Posterior cingulate gyrus (tissue), 11 donors: ENCODE results near the gene FRK.
"Not testable (repeated sequence)": the region's sequence is repeated elsewhere in the genome, so short reads cannot be mapped to it uniquely, and the experiment has no call there.

Experiments
- DNase-seq, 10 donors: peaks; one replicate each; pipeline versions ENCODE4 v3.0.0 to v3.0.0-alpha.2; 2020 to 2021; ENCODE audit warnings: mixed read lengths in 3 of 10
- intact Hi-C: fragments of 100-400 bp; cut with DNase I; formaldehyde crosslinking; loops from one replicate; pipeline ENCODE4 v1.15.1; 2023

The FRK gene

GRCh38 chr6:115969207-115969929 lies 91.3 kb downstream of the FRK start:
- intact Hi-C loops, result no loop called here
- peak in 7 of 10 donors; percentile 12 to 85 (median 42) for DNase-seq

DNA sequence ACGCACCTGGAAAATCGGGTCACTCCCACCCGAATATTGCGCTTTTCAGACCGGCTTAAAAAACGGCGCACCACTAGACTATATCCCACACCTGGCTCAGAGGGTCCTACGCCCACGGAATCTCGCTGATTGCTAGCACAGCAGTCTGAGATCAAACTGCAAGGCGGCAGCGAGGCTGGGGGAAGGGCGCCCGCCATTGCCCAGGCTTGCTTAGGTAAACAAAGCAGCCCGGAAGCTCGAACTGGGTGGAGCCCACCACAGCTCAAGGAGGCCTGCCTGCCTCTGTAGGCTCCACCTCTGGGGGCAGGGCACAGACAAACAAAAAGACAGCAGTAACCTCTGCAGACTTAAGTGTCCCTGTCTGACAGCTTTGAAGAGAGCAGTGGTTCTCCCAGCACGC lies 100.4 kb downstream of the FRK start:
- intact Hi-C loops, DNase-seq: not testable (repeated sequence)

DNA sequence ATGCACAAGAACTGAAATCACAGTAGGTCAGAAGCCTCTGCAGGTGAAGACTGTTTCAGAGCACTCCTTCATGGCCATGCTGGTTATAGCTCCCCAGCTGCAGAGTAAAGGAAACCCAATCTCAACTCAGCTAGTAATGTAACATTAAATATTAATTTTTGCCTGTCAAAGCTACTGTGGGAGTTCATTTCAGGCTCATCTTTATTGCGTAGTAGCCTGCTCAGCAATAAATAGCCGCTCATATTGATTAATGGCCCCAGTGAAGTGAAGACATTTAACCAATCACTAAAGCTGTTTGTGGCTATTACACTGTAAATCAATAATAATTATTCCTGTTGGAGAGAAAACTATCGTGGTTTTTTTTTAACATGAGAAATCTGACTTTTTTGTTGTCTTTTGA lies 101.7 kb downstream of the FRK start:
- intact Hi-C loops, result no loop called here

DNA sequence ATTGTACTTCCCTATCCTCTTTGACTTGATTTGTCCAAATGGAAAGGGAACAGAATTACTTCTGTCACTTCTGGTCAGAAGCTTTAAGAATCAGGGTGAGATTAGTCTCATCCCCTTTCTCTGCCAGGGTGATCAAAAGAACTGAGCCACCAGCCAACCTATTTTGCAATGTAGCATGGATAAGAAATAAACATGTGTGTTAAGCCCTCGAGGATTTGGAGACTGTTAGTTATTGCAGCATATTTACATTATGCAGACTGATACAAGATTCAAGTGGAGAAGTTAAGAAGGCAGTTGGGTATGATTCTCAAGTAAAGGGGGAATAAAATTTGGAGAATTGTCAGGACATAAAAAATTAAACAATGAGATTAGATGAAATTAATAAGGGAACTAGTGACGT lies 106.0 kb downstream of the FRK start:
- intact Hi-C loops, result no loop called here
- DNase-seq, result no peak

More for the DNA sequence above, 101.7 kb downstream of the FRK start:
- DNase-seq, result no peak

DNA sequence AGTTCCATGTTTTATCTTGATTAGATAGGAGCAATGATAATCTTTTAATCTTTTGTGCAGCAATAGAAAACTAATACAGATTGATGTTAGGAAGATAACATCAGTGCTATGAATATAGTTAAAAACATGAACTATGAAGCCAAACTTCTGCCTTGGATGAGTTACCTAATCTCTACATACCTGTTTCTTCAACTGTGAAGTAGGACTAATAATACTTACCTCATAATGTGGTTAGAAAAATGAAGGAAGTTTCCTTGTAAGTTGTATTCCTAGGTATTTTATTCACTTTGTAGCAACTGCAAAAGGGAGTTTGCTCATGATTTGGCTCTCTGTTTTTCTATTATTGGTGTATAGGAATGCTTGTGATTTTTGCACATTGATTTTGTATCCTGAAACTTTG lies 111.9 kb downstream of the FRK start:
- no peak for DNase-seq
- intact Hi-C loops, result no loop called here

GRCh38 chr6:115947966-115948541 lies 112.6 kb downstream of the FRK start:
- intact Hi-C loops, result no loop called here
- no peak for DNase-seq

DNA sequence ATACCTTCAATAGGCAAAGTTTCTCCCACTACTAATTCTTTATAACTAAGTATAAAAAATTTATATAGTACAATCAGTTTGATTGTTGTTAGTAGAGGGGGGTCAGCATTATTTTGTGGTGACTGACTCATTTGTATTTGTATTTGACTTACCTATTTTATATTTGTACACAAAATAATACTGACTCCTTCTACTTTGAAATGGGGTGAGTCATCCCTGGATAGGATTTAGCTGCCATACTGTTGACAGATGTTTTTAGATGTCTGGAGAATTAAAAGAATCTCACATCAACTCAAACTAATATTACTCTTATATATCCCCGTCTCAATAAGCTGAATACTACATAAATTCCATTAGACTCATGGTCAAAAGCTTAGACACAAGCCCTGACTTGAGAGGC lies 114.9 kb downstream of the FRK start:
- DNase-seq, result no peak
- intact Hi-C loops, result no loop called here

DNA sequence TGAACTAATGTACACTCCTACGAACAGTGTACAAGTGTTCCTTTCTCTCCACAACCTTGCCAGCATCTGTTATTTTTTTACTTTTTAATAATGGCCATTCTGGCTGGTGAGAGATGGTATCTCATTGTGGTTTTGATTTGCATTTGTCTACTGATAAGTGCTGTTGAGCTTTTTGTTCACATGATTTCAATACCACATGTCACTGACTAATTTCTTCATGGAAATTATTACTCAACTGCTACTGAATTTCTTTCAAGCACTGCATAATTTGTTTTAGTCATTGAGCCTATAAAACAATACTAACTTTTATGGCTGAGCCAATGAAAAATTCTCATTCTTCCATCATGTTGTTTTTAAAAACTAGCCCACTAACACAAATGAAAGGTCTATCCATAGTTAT lies 115.4 kb downstream of the FRK start:
- intact Hi-C loops, result no loop called here
- DNase-seq, result no peak

GRCh38 chr6:115944829-115945228 lies 115.9 kb downstream of the FRK start:
- DNase-seq, intact Hi-C loops: not testable (repeated sequence)

DNA sequence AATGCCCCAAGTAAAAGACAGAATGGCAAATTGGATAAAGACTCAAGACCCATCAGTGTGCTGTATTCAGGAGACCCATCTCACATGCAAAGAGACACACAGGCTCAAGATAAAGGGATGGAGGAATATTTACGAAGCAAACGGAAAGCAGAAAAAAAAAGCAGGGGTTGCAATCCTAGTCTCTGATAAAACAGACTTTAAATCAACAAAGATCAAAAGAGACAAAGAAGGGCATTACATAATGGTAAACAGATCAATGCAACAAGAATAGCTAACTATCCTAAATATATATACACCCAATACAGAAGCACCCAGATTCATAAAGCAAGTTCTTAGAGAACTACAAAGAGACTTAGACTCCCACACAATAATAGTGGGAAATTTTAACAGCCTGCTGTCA lies 123.2 kb downstream of the FRK start:
- DNase-seq, intact Hi-C loops: not testable (repeated sequence)

GRCh38 chr6:115935361-115935760 lies 125.3 kb downstream of the FRK start:
- intact Hi-C loops, result no loop called here
- peak in 1 of 10 donors; percentile 35 for DNase-seq

DNA sequence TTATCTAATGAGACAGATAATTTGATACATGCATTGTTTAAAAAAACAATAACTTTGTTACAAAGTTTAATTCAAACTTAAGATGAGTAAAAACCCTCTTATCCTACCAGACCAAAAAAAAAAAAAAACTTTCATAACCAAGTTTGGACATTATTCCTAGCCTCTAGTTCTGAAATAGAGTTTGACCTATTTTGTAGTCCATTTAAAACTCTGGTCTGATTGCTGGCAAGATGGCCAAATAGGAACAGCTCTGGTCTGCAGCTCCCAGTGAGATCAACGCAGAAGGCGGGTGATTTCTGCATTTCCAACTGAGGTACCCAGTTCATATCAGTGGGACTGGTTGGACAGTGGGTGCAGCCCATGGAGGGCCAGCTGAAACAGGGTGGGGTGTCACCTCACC lies 125.9 kb downstream of the FRK start:
- intact Hi-C loops, result no loop called here
- DNase-seq, result no peak

GRCh38 chr6:115934145-115934544 lies 126.5 kb downstream of the FRK start:
- no peak for DNase-seq

GRCh38 chr6:115932481-115932880 lies 128.2 kb downstream of the FRK start:
- no peak for DNase-seq
- intact Hi-C loops, result no loop called here

More at GRCh38 chr6:115934145-115934544, 126.5 kb downstream of the FRK start:
- intact Hi-C loops, result no loop called here

DNA sequence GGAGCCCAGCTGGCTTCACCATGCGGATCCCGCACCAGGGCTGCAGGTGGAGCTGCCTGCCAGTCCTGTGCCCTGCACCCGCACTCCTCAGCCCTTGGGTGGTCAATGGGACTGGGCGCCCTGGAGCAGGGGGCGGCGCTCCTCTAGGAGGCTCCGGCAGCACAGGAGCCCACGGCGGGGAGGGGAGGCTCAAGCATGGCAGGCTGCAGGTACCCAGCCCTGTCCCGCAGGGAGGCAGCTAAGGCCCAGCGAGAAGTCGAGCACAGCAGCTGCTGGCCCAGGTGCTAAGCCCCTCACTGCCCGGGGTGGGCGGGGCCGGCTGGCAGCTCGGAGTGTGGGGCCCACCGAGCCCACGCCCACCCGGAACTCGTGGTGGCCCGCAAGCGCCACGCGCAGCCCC lies 132.7 kb downstream of the FRK start:
- intact Hi-C loops, result not testable (repeated sequence)
- DNase-seq, result peak in 1 of 10 donors; percentile 70

DNA sequence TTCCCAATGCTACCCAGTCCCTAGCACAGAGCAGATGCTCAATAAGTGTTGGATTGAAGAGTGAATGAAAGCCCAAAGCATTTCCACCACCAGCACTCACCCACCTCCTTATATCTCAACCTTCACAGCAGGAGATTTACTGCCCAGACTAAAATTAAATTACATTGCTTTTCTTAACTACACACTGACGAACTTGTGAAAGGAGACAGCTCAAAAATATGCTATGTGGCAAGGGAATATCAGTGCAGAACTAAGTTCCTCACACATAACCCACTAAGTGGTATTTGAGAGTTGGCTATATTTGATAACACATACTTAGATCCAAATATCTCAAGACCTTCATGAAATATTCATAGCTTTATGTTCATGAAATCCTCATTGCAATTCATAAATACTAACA lies 137.7 kb downstream of the FRK start:
- DNase-seq, result no peak
- intact Hi-C loops, result no loop called here

DNA sequence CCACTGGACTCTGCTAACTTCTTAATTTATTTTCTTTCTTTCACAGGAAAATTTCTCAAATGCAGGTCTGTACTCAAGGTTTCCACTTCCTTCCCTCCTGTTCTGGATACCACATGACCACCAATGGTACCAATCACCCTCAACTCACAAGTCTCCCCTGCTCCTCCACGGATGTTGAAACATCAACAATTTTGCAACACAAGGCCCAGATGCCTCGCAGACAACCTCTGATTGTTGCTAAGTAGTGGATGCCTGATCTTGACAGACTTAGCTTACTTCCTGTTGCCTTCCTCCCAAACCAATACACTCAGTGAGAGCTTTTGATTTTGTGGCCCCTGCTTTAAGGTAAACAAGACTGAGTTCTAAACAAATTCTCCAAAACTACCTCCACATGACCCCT lies 146.6 kb downstream of the FRK start:
- intact Hi-C loops, result no loop called here

DNA sequence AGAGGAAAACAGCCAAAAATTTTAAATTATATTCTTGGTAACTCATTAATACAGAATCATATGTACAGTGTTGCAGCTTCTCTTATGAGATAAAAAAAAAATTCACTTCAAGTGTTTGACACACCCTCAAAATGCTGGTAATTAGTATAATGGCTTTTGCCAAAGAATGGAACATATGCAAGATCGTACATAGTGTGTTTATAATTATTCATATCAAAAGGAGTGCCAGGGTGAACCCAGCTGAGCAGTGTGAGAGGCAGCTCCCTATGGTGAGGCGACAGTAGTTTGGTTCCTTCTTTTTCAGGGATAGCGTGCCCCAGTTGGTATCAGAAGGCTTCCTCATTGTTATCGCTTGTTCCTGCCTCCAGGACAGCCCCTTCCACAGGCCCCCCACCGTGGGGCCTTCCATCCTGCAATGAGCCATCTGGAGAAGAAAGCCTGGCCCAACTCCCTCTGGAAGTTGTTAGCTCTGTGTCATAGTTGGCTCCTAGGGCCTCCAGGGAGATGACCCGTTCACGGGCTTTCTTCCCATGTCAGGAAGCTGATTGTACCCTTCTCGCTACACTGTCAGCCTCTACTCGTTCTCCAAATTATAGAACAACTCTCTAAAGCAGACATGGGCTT lies 150.7 kb downstream of the FRK start:
- intact Hi-C loops, result no loop called here

More for the DNA sequence above, 146.6 kb downstream of the FRK start:
- no peak for DNase-seq

GRCh38 chr6:115908906-115909559 lies 151.7 kb downstream of the FRK start:
- no peak for DNase-seq

More for the DNA sequence above, 150.7 kb downstream of the FRK start:
- peak in 1 of 10 donors; percentile 52 for DNase-seq

GRCh38 chr6:115905471-115905870 lies 155.2 kb downstream of the FRK start:
- intact Hi-C loops, result no loop called here
- no peak for DNase-seq

More at GRCh38 chr6:115908906-115909559, 151.7 kb downstream of the FRK start:
- intact Hi-C loops, result no loop called here

- DNase-seq, result no peak
- intact Hi-C loops, result no loop called here
These were observed 158.3 kb downstream of the FRK start for GRCh38 chr6:115902436-115902835.
